RWPE1 (cell line): ENCODE results near the gene HBG2.

Source experiments
- CTCF ChIA-PET: fragments of 350-600 bp; sonication (Branson Sonifier 250); formaldehyde crosslinking; extraction: SDS; loops from one replicate; lab custom pipeline; 2021; lab: Yijun Ruan, JAX
- POLR2A ChIA-PET: fragments of 400-600 bp; formaldehyde crosslinking; extraction: SDS; loops from one replicate; lab custom pipeline; 2020; ENCODE audit warnings: antibody characterized with exemption; ENCODE audit not compliant: low non-redundant PET; lab: Yijun Ruan, JAX
- DNase-seq: peaks from one replicate; pipeline ENCODE4 v3.0.0; 2012; ENCODE audit warnings: low spot score
- H3K27ac ChIP-seq: fragments of 450-650 bp; 2 replicates; pipeline ENCODE4 v1.5.1; 2017
- TF ChIP-seq, protein P1 (sequence below): fragments of 450-650 bp; conservative IDR thresholded peaks from 2 replicates; pipeline ENCODE4 v1.5.1; 2017; ENCODE audit warnings: low read depth, mild to moderate bottlenecking

Gene HBG2

DNA sequence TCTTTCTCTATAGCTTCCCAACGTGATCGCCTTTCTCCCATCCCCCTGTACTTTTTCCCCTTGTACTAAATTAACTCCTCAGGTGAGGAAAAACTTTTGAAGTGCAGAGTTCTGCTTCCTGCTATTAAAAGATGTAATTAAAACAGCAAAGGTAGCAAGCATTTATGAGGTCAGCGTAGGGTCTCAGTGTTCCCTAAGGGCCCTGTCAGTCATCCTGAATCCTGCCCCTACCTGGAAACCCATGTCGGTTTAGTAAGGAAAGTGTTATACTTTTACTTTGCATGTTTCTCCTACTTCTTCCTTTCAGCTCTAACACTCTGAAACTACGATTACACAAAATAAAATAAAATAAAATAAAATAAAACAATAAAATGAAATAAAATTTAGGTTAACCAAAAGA is 26.5 kb downstream of the HBG2 start:
- CTCF ChIA-PET = no interaction called here
- POLR2A ChIA-PET = no interaction called here
- no peak overlapping the region for H3K27ac ChIP-seq
- DNase-seq = no peak
- TF ChIP-seq, protein P1, sequence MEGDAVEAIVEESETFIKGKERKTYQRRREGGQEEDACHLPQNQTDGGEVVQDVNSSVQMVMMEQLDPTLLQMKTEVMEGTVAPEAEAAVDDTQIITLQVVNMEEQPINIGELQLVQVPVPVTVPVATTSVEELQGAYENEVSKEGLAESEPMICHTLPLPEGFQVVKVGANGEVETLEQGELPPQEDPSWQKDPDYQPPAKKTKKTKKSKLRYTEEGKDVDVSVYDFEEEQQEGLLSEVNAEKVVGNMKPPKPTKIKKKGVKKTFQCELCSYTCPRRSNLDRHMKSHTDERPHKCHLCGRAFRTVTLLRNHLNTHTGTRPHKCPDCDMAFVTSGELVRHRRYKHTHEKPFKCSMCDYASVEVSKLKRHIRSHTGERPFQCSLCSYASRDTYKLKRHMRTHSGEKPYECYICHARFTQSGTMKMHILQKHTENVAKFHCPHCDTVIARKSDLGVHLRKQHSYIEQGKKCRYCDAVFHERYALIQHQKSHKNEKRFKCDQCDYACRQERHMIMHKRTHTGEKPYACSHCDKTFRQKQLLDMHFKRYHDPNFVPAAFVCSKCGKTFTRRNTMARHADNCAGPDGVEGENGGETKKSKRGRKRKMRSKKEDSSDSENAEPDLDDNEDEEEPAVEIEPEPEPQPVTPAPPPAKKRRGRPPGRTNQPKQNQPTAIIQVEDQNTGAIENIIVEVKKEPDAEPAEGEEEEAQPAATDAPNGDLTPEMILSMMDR = no peak

DNA sequence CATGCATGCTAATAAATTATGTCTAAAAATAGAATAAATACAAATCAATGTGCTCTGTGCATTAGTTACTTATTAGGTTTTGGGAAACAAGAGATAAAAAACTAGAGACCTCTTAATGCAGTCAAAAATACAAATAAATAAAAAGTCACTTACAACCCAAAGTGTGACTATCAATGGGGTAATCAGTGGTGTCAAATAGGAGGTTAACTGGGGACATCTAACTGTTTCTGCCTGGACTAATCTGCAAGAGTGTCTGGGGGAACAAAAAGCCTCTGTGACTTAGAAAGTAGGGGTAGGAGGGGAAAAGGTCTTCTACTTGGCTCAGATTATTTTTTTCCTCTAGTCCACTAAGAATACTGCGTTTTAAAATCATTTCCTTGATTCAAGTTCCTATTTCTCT is 26.9 kb downstream of the HBG2 start:
- no peak for DNase-seq
- H3K27ac ChIP-seq = no peak overlapping the region
- CTCF ChIA-PET = no interaction called here
- TF ChIP-seq, protein P1 = no peak
- POLR2A ChIA-PET = no interaction called here

DNA sequence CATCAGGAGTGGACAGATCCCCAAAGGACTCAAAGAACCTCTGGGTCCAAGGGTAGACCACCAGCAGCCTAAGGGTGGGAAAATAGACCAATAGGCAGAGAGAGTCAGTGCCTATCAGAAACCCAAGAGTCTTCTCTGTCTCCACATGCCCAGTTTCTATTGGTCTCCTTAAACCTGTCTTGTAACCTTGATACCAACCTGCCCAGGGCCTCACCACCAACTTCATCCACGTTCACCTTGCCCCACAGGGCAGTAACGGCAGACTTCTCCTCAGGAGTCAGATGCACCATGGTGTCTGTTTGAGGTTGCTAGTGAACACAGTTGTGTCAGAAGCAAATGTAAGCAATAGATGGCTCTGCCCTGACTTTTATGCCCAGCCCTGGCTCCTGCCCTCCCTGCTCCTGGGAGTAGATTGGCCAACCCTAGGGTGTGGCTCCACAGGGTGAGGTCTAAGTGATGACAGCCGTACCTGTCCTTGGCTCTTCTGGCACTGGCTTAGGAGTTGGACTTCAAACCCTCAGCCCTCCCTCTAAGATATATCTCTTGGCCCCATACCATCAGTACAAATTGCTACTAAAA is 27.8 kb downstream of the HBG2 start, which contains the start of gene HBB:
HBB (minus strand) TSS at position 340 of the 579 bp plus-strand sequence; CDS start at position 290, 50 bp downstream.
- ChIA-PET POLR2A (no interaction called here), CTCF (no interaction called here)
- TF ChIP-seq, protein P1 = no peak
- H3K27ac ChIP-seq = no peak within 1 kb of the TSS
- DNase-seq = no peak

DNA sequence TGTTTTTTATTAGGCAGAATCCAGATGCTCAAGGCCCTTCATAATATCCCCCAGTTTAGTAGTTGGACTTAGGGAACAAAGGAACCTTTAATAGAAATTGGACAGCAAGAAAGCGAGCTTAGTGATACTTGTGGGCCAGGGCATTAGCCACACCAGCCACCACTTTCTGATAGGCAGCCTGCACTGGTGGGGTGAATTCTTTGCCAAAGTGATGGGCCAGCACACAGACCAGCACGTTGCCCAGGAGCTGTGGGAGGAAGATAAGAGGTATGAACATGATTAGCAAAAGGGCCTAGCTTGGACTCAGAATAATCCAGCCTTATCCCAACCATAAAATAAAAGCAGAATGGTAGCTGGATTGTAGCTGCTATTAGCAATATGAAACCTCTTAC is 29.1 kb downstream of the HBG2 start:
- CTCF ChIA-PET = no interaction called here
- no peak overlapping the region for H3K27ac ChIP-seq
- no peak for DNase-seq
- TF ChIP-seq, protein P1 = no peak
- POLR2A ChIA-PET = no interaction called here

DNA sequence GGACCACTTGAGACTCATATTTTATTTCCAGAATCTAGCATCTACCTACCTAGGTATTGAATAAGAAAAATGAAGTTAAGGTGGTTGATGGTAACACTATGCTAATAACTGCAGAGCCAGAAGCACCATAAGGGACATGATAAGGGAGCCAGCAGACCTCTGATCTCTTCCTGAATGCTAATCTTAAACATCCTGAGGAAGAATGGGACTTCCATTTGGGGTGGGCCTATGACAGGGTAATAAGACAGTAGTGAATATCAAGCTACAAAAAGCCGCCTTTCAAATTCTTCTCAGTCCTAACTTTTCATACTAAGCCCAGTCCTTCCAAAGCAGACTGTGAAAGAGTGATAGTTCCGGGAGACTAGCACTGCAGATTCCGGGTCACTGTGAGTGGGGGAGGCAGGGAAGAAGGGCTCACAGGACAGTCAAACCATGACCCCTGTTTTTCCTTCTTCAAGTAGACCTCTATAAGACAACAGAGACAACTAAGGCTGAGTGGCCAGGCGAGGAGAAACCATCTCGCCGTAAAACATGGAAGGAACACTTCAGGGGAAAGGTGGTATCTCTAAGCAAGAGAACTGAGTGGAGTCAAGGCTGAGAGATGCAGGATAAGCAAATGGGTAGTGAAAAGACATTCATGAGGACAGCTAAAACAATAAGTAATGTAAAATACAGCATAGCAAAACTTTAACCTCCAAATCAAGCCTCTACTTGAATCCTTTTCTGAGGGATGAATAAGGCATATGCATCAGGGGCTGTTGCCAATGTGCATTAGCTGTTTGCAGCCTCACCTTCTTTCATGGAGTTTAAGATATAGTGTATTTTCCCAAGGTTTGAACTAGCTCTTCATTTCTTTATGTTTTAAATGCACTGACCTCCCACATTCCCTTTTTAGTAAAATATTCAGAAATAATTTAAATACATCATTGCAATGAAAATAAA is 29.8 kb downstream of the HBG2 start:
- TF ChIP-seq, protein P1 = no peak
- H3K27ac ChIP-seq = no peak overlapping the region
- POLR2A ChIA-PET = no interaction called here
- CTCF ChIA-PET = no interaction called here
- DNase-seq = no peak

DNA sequence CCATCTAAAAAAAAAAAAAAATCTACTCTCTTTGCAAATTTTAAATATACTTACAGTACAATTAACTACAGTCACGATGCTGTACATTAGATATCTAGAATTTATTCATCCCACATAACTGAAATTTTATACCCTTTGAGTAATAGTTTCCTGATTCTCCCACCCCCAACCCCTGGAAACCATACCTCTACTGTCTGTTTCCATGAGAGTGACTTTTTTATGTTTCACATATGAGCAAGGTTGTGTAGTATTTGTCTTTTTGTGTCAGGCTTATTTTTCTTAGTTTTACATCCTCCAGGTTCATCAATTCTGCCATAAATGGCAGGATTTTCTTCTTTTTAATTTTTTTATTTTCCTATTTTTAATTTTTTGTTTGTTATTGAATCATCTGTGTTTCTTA is 30.9 kb downstream of the HBG2 start:
- CTCF ChIA-PET = no interaction called here
- POLR2A ChIA-PET = interaction anchor here (0.7 kb wide), 1 partner anchor 302 kb away, joined by 3 read pairs; no protein-coding TSS in a partner anchor
- TF ChIP-seq, protein P1 = no peak
- DNase-seq = no peak
- no peak overlapping the region for H3K27ac ChIP-seq
